Kidney epithelial cell (primary cell): ENCODE measurements around the gene NKIRAS2. TPM values are rescaled to one million over a fixed set of nuclear protein-coding genes. Genes with fewer than 3 reads are reported as not detected.

Experiments used
- DNase-seq: peaks from one replicate; pipeline ENCODE4 v3.0.0-alpha.2; 2010; ENCODE audit warnings: low read depth
- H3K27me3 ChIP-seq: 2 replicates; pipeline ENCODE4 v1.6.0; 2011; ENCODE audit warnings: low read length; ENCODE audit not compliant: control insufficient read depth, insufficient read depth
- H3K36me3 ChIP-seq: 2 replicates; pipeline ENCODE4 v1.5.1; 2011; ENCODE audit warnings: low read length; ENCODE audit not compliant: control insufficient read depth, insufficient read depth
- H3K4me3 ChIP-seq: 2 replicates; pipeline ENCODE4 v1.5.1; 2011; ENCODE audit warnings: low read depth, mild to moderate bottlenecking, control low read depth, low read length
- CTCF ChIP-seq: IDR thresholded peaks from 2 replicates; pipeline ENCODE4 v1.5.1; 2011; ENCODE audit warnings: mild to moderate bottlenecking, moderate library complexity, low read length, control low read depth, inconsistent platforms; ENCODE audit not compliant: insufficient read depth, poor library complexity, severe bottlenecking
- total RNA-seq: library from RNA; depleted of rRNA; stranded (reverse); fragments of >200 nt; gene quantifications from 2 replicates; pipeline ENCODE4 v1.2.3, GENCODE V29; 2015

NKIRAS2 gene
- total RNA-seq, 1 donor from 2014 or later, result 74.4 TPM

GRCh38 chr17:42026857-42027589 lies 7.1 kb downstream of the NKIRAS2 start:
- no peak for TF ChIP-seq CTCF
- no peak for DNase-seq
- H3K27me3 ChIP-seq, result peaks cover 11% of the 10 kb centered on the region
- H3K36me3 ChIP-seq, result peaks cover 1% of the 10 kb centered on the region
- no peak overlapping the region for H3K4me3 ChIP-seq

GRCh38 chr17:42027590-42027889 lies 7.7 kb downstream of the NKIRAS2 start:
- no peak for DNase-seq
- no peak for TF ChIP-seq CTCF
- Histone ChIP-seq H3K4me3 (no peak overlapping the region), H3K36me3 (peaks cover 1% of the 10 kb centered on the region), H3K27me3 (peaks cover 11% of the 10 kb centered on the region)

GRCh38 chr17:42027961-42028790 lies 8.3 kb downstream of the NKIRAS2 start:
- peak; percentile 2 for TF ChIP-seq CTCF
- peaks cover 11% of the 10 kb centered on the region for H3K27me3 ChIP-seq

GRCh38 chr17:42028791-42029127 lies 8.9 kb downstream of the NKIRAS2 start:
- TF ChIP-seq CTCF, result peak; percentile 0
- DNase-seq, result no peak
- H3K27me3 ChIP-seq, result peaks cover 11% of the 10 kb centered on the region
- H3K4me3 ChIP-seq, result no peak overlapping the region
- H3K36me3 ChIP-seq, result peaks cover 1% of the 10 kb centered on the region

More at GRCh38 chr17:42027961-42028790, 8.3 kb downstream of the NKIRAS2 start:
- no peak for DNase-seq
- no peak overlapping the region for H3K4me3 ChIP-seq
- peaks cover 1% of the 10 kb centered on the region for H3K36me3 ChIP-seq

- no peak for TF ChIP-seq CTCF
- Histone ChIP-seq H3K4me3 (no peak overlapping the region), H3K27me3 (peaks cover 11% of the 10 kb centered on the region), H3K36me3 (no peaks in the 10 kb centered on the region)
- no peak for DNase-seq
Measured at GRCh38 chr17:42031584-42031983, 11.7 kb downstream of the NKIRAS2 start.
